ENCODE measurements around the gene PPA2.

- TF ChIP-seq CTCF (conservative IDR thresholded peaks at IDR 0.05; ENCODE audit: low read depth, low read length) (no peak), EZH2phosphoT487 (IDR thresholded peaks at IDR 0.05; ENCODE audit: borderline replicate concordance, low read length) (no peak), EZH2 (IDR thresholded peaks at IDR 0.05; ENCODE audit: low read length, unreplicated experiment) (no peak)
These were observed 87.8 kb downstream of the PPA2 start for GRCh38 chr4:105386012-105386411.
